Measurements from ENCODE around the gene LGALS3BP. TPM values are rescaled to one million over a fixed set of nuclear protein-coding genes. Genes with fewer than 3 reads are reported as not detected.

Gene LGALS3BP
- total and polyA plus RNA-seq, 2 of the 13 experiments (the other 11 are each of a cell fraction or from before 2014, with no cell fraction given): 137 to 332 TPM

- FAIRE-seq: no peak
- no peaks in the 10 kb centered on the region for H4K20me1 ChIP-seq (ENCODE audit: insufficient read depth, low read length)
- ChIA-PET POLR2A (interaction anchor here (1.2 to 2.8 kb wide), 3 partner anchors 10 to 42 kb away, joined by 3 to 10 read pairs (median 3); no protein-coding TSS in a partner anchor), CTCF (ENCODE audit: low intra/inter-chr PET ratio, low total read pairs) (interaction anchor here (0.6 kb wide), 1 partner anchor 58 kb away, joined by 3 read pairs; no protein-coding TSS in a partner anchor)
- intact Hi-C loops (cut with micrococcal nuclease; ENCODE audit: unreplicated experiment) (no loop called here), in situ Hi-C loops (cut with HindIII; ENCODE audit: extremely low pct_ligation_motif_present, low pct_unique_long_range_greater_than_20kb) (no loop called here)
- H3K9me3 ChIP-seq (ENCODE audit: low read length): no peaks in the 10 kb centered on the region
- ATAC-seq: no peak
- H3K4me1 ChIP-seq (ENCODE audit: insufficient read depth, low read length): peaks cover 49% of the 10 kb centered on the region
- peak overlapping the region; percentile 83 for H3K4me2 ChIP-seq (ENCODE audit: low read depth, low read length)
- WGBS (ENCODE audit: low lambda C conversion rate): 29% methylated on average over 23 of the region's 28 CpGs
- no peaks in the 10 kb centered on the region for H3K36me3 ChIP-seq (replicated peaks in 1 of 2; ENCODE audit: control insufficient read depth in 1 of 2, insufficient read depth in 2 of 2, low read length in 2 of 2)
- H2AFZ ChIP-seq (ENCODE audit: low read length): no peak overlapping the region
- no peaks in the 10 kb centered on the region for H3K79me2 ChIP-seq (ENCODE audit: insufficient read depth, low read length)
- peak overlapping the region; percentile 51; the same call in 1 of the 2 replicates for H3K9ac ChIP-seq (ENCODE audit: insufficient read depth, low read depth, low read length)
- TSS peak; percentile 57 for BruUV-seq (replicated peaks)
- peak overlapping the region; percentile 53 to 78 (median 71); a peak in 5 of 6 replicates for H3K4me3 ChIP-seq (replicated peaks in 1 of 3; ENCODE audit: insufficient read depth in 1 of 3, low read depth in 2 of 3, low read length in 3 of 3)
- H3K27ac ChIP-seq (ENCODE audit: extremely low read length, insufficient read depth, low read length): no peak overlapping the region
- H3K27me3 ChIP-seq (ENCODE audit: control insufficient read depth in 1 of 2, insufficient read depth in 2 of 2, low read length in 2 of 2): peaks cover 3 to 18% of the 10 kb centered on the region in 2 experiments; a peak in 3 of 5 replicates
- DNase-seq (ENCODE audit: low spot score): no peak
- 0 out of 2 replicates have a peak, but pooled peaks have one; percentile 18 for TF ChIP-seq NRL (CRISPR knock-in tag; IDR thresholded peaks at IDR 0.05; ENCODE audit: borderline replicate concordance)
- TF ChIP-seq, protein P1, sequence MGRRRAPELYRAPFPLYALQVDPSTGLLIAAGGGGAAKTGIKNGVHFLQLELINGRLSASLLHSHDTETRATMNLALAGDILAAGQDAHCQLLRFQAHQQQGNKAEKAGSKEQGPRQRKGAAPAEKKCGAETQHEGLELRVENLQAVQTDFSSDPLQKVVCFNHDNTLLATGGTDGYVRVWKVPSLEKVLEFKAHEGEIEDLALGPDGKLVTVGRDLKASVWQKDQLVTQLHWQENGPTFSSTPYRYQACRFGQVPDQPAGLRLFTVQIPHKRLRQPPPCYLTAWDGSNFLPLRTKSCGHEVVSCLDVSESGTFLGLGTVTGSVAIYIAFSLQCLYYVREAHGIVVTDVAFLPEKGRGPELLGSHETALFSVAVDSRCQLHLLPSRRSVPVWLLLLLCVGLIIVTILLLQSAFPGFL (CRISPR knock-in tag; IDR thresholded peaks at IDR 0.05): no peak
- peak; percentile 52 for TF ChIP-seq ZNF687 (CRISPR knock-in tag; IDR thresholded peaks at IDR 0.05)
- no peak for TF ChIP-seq PTBP1 (IDR thresholded peaks at IDR 0.05; ENCODE audit: low read depth, low read length, poor library complexity, severe bottlenecking)
- TF ChIP-seq PRDM15 (CRISPR knock-in tag; IDR thresholded peaks at IDR 0.05): peak; percentile 57; the same call in 1 of the 2 replicates
- TF ChIP-seq ZNF343 (CRISPR knock-in tag; IDR thresholded peaks at IDR 0.05): 0 out of 2 replicates have a peak, but pooled peaks have one; percentile 23
- no peak for TF ChIP-seq RCOR2 (CRISPR knock-in tag; IDR thresholded peaks at IDR 0.05)
- no peak for TF ChIP-seq ZFP82 (CRISPR knock-in tag; IDR thresholded peaks at IDR 0.05; ENCODE audit: borderline replicate concordance)
- TF ChIP-seq ATF1 (CRISPR knock-in tag; IDR thresholded peaks at IDR 0.05): no peak
- no peak for TF ChIP-seq MATR3 (CRISPR knock-in tag; IDR thresholded peaks at IDR 0.05)
- no peak for TF ChIP-seq ATF7 (IDR thresholded peaks at IDR 0.05)
- 0 out of 2 replicates have a peak, but pooled peaks have one; percentile 22 for TF ChIP-seq ATF7 (CRISPR knock-in tag; IDR thresholded peaks at IDR 0.05)
- TF ChIP-seq, protein P2, sequence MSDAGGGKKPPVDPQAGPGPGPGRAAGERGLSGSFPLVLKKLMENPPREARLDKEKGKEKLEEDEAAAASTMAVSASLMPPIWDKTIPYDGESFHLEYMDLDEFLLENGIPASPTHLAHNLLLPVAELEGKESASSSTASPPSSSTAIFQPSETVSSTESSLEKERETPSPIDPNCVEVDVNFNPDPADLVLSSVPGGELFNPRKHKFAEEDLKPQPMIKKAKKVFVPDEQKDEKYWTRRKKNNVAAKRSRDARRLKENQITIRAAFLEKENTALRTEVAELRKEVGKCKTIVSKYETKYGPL (CRISPR knock-in tag; IDR thresholded peaks at IDR 0.05): no peak
Measured at GRCh38 chr17:78923660-78924453, 55.9 kb downstream of the LGALS3BP start.

Measured in HepG2 (cell line).